B cell (primary cell): Measurements from ENCODE around the gene PRR11. TPM values are rescaled to one million over a fixed set of nuclear protein-coding genes. Genes with fewer than 3 reads are reported as not detected.

ENCODE experiments used
- ATAC-seq: fragments of 200-7000 bp; cut with Tn5 transposase; one replicate; pipeline ENCODE4 v1.10.0; 2021; ENCODE audit warnings: low read depth, mild to moderate bottlenecking, moderate number of reproducible peaks, moderate library complexity
- CTCF ChIA-PET: fragments of 350-600 bp; sonication (Branson Sonifier 250); formaldehyde crosslinking; loops from one replicate; lab custom pipeline; 2021; ENCODE audit warnings: antibody characterized with exemption, inconsistent platforms; lab: Charles Lee
- POLR2A ChIA-PET: fragments of 350-600 bp; sonication (Branson Sonifier 250); formaldehyde crosslinking; loops from one replicate; lab custom pipeline; 2021; ENCODE audit warnings: antibody characterized with exemption; lab: Charles Lee
- DNase-seq: peaks from one replicate; pipeline ENCODE4 v3.0.0; 2013
- H2AFZ ChIP-seq: 2 replicates; pipeline ENCODE4 v1.6.1; 2012; ENCODE audit warnings: mild to moderate bottlenecking, low read depth, low read length; ENCODE audit not compliant: insufficient read depth, poor library complexity, severe bottlenecking
- H3K27ac ChIP-seq, 2 donors: 1 replicate in 1 of 2; 2 replicates in 1 of 2; pipeline ENCODE4 v1.5.1; 2012 to 2013; ENCODE audit warnings: low read length in 2 of 2, mild to moderate bottlenecking in 2 of 2, moderate library complexity in 1 of 2
- H3K27me3 ChIP-seq, 4 experiments: fragments of 200-600 bp in 1 of 4; sonication (generic) in 1 of 4; replicated peaks in 1 of 4; 1 replicate in 2 of 4; 2 replicates in 2 of 4; pipeline versions ENCODE4 v1.6.1 to v1.7.0; 2013 to 2016; ENCODE audit warnings: low read length in 3 of 4, mild to moderate bottlenecking in 2 of 4, mixed read lengths in 1 of 4, moderate library complexity in 1 of 4; ENCODE audit not compliant: insufficient read depth in 4 of 4, control insufficient read depth in 3 of 4; ENCODE audit errors: control extremely low read depth in 1 of 4
- H3K36me3 ChIP-seq, 2 experiments: replicated peaks in 1 of 2; 1 replicate in 1 of 2; 2 replicates in 1 of 2; pipeline versions ENCODE4 v1.6.1 to v1.7.1; 2013; ENCODE audit warnings: low read length in 1 of 2; ENCODE audit not compliant: insufficient read depth in 2 of 2, control insufficient read depth in 1 of 2; ENCODE audit errors: control extremely low read depth in 1 of 2, extremely low read depth in 1 of 2
- H3K4me1 ChIP-seq, 2 donors: fragments of 200-600 bp in 1 of 2; sonication (generic) in 1 of 2; 1 replicate in 1 of 2; 2 replicates in 1 of 2; pipeline versions ENCODE4 v1.5.1 to v1.6.1; 2013 to 2017; ENCODE audit warnings: low read length in 2 of 2; ENCODE audit not compliant: control insufficient read depth in 2 of 2, insufficient read depth in 2 of 2
- H3K4me2 ChIP-seq: replicated peaks from 2 replicates; pipeline ENCODE3; 2012; ENCODE audit warnings: mild to moderate bottlenecking, low read depth, low read length; ENCODE audit not compliant: poor library complexity, severe bottlenecking
- H3K4me3 ChIP-seq, 5 experiments: fragments of 200-600 bp in 1 of 5; sonication (generic) in 1 of 5; 1 replicate in 3 of 5; 2 replicates in 2 of 5; pipeline versions ENCODE4 v1.5.1 to v1.7.0; 2011 to 2016; ENCODE audit warnings: low read length in 4 of 5, mild to moderate bottlenecking in 4 of 5, low read depth in 2 of 5, control low read depth in 1 of 5, moderate library complexity in 1 of 5; ENCODE audit not compliant: insufficient read depth in 1 of 5; ENCODE audit errors: control extremely low read depth in 1 of 5, extremely low read depth in 1 of 5
- H3K79me2 ChIP-seq: fragments of 200-600 bp; sonication (generic); one replicate; pipeline ENCODE4 v1.6.0; 2016; ENCODE audit warnings: low read length; ENCODE audit not compliant: control insufficient read depth, insufficient read depth
- H3K9ac ChIP-seq: fragments of 200-600 bp; sonication (generic); 2 replicates; pipeline ENCODE4 v1.6.1; 2017; ENCODE audit warnings: mild to moderate bottlenecking, low read length, moderate library complexity
- H3K9me3 ChIP-seq, 3 donors: one replicate each; pipeline versions ENCODE4 v1.6.1 to v1.7.1; 2013; ENCODE audit warnings: low read length in 2 of 3; ENCODE audit not compliant: control insufficient read depth in 2 of 3, insufficient read depth in 1 of 3; ENCODE audit errors: control extremely low read depth in 1 of 3
- H4K20me1 ChIP-seq: 2 replicates; pipeline ENCODE4 v1.6.0; 2012; ENCODE audit warnings: mild to moderate bottlenecking, low read length; ENCODE audit not compliant: insufficient read depth, control insufficient read depth, poor library complexity, severe bottlenecking
- H3K27ac Mint-ChIP-seq: one replicate; pipeline ENCODE4 v1.8.0; 2021; ENCODE audit warnings: mixed read lengths
- H3K27me3 Mint-ChIP-seq: one replicate; pipeline ENCODE4 v1.8.0; 2021; ENCODE audit warnings: mixed read lengths
- H3K4me1 Mint-ChIP-seq: one replicate; pipeline ENCODE4 v1.8.0; 2021; ENCODE audit warnings: mixed read lengths
- H3K4me3 Mint-ChIP-seq: one replicate; pipeline ENCODE4 v1.8.0; 2021; ENCODE audit warnings: mixed read lengths
- H3K9me3 Mint-ChIP-seq: one replicate; pipeline ENCODE4 v1.8.0; 2022; ENCODE audit warnings: mixed read lengths; ENCODE audit not compliant: insufficient read depth
- CTCF ChIP-seq: fragments of 200-600 bp; IDR thresholded peaks from one replicate; pipeline ENCODE4 v1.8.0; 2022; ENCODE audit warnings: antibody characterized with exemption, mild to moderate bottlenecking
- EZH2 ChIP-seq: IDR thresholded peaks from 2 replicates; pipeline ENCODE4 v1.6.1; 2012; ENCODE audit warnings: borderline replicate concordance, low read depth, mild to moderate bottlenecking, moderate library complexity, low read length; ENCODE audit not compliant: insufficient read depth, poor library complexity, severe bottlenecking
- WGBS: methylation state at CpG from one replicate; pipeline ENCODE4 v1.1.5; 2013; ENCODE audit warnings: missing lambda C conversion rate; ENCODE audit not compliant: insufficient coverage; 5-methylcytosine and 5-hydroxymethylcytosine counted together
- intact Hi-C: fragments of 100-400 bp; cut with micrococcal nuclease; formaldehyde crosslinking; loops from one replicate; pipeline ENCODE4 v1.10.0; 2022
- polyA plus RNA-seq: library from polyadenylated mRNA; depleted of rRNA; stranded (reverse); fragments of >200 nt; gene quantifications from 2 replicates; pipeline ENCODE4 v1.2.3, GENCODE V29; 2012
- total RNA-seq, 2 donors: library from RNA; stranded (reverse); fragments of 120-200 nt in 1 of 2; gene quantifications; 1 replicate in 1 of 2; 2 replicates in 1 of 2; pipeline versions ENCODE4 v1.2.3 to v1.2.4, GENCODE V29; 2013 to 2022

Gene PRR11
- total and polyA plus RNA-seq, 2 donors (not counting 1 experiment from before 2014, with no cell fraction given): 1.2 to 1.5 TPM

DNA sequence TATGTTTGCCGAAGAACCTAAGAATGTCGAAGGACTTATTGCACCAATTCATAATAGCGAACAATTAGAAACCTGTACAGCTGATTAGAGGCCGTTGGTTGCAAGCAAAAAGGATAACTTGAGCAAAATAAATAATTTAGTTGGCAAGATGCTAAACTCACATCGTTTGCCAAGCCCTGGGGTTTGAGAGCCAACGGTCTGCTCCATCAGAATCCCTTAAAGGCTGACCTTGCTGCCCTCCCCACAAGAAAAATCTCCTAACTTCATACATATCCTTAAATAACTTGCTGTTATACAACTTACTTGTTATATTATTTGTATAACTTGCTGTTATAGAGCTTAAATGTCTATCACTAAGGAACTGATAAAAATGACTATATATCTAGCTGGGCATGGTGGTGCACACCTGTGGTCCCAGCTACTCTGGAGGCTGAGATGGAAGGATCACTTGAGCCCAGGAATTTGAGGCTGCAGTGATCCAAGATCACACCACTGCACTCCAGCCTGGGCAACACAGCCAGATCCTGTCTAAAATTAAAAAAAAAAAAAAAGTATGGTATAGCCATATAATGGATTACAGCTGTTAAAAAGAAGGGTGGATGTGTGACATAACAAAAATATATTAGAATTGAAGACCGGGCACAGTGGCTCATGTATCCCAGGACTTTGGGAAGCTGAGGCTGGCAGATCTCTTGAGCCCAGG is 47.0 kb upstream of the PRR11 start:
- no peak overlapping the region for H3K4me2 ChIP-seq
- Mint-ChIP-seq H3K9me3 (no peaks in the 10 kb centered on the region), H3K27ac (no peak overlapping the region), H3K4me3 (no peak overlapping the region), H3K4me1 (peaks cover 27% of the 10 kb centered on the region), H3K27me3 (no peaks in the 10 kb centered on the region)
- H2AFZ ChIP-seq: no peak overlapping the region
- H3K4me1 ChIP-seq: peaks cover 11 to 12% of the 10 kb centered on the region in 2 donors
- CTCF ChIA-PET: no interaction called here
- intact Hi-C loops: loop anchor here (5.0 to 10.0 kb wide), 3 partner anchors 104 to 1854 kb away; partner anchors contain the start of genes MSI2, SMG8 and SRSF1
- POLR2A ChIA-PET: interaction anchor here (0.5 to 0.7 kb wide), 2 partner anchors 69 to 475 kb away, joined by 3 to 4 read pairs; no protein-coding TSS in a partner anchor
- H3K27ac ChIP-seq: no peak overlapping the region
- WGBS: no CpG with 5 or more reads among the region's 7 CpGs
- peaks cover 22% of the 10 kb centered on the region for H3K79me2 ChIP-seq
- DNase-seq (no peak), ATAC-seq (no peak)
- H3K27me3 ChIP-seq: no peaks in the 10 kb centered on the region
- no peaks in the 10 kb centered on the region for H4K20me1 ChIP-seq
- H3K4me3 ChIP-seq: no peak overlapping the region
- no peak for TF ChIP-seq CTCF
- no peak for TF ChIP-seq EZH2
- no peak overlapping the region for H3K9ac ChIP-seq
- H3K9me3 ChIP-seq: no peaks in the 10 kb centered on the region
- H3K36me3 ChIP-seq: peaks cover 0 to 4% of the 10 kb centered on the region in 2 experiments

DNA sequence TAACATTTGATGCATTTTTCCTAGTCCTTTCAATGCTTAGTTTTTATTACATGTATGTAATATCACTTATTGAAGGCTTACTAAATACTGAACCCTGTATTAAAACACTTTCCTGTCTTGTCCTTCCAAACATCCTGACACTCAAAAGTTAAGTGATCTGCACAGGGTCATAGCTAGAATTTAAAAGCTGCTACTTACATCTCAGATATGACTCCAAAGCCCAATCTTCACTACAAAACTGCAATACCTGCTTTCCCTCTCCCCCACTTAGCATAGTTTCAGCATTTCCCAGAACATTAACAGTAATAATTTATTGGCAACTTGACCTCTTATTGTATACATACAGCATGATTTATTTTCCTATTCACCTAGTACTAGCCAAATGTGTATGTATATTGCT is 44.6 kb upstream of the PRR11 start:
- H3K4me2 ChIP-seq: no peak overlapping the region
- no peak for ATAC-seq
- intact Hi-C loops: no loop called here
- DNase-seq: no peak
- no peaks in the 10 kb centered on the region for H3K27me3 ChIP-seq
- no peaks in the 10 kb centered on the region for H4K20me1 ChIP-seq
- TF ChIP-seq EZH2 (no peak), CTCF (no peak)
- no peaks in the 10 kb centered on the region for H3K27me3 Mint-ChIP-seq
- H3K4me3 Mint-ChIP-seq: no peak overlapping the region
- H3K4me1 Mint-ChIP-seq: peaks cover 11% of the 10 kb centered on the region
- CTCF ChIA-PET: no interaction called here
- H2AFZ ChIP-seq: no peak overlapping the region
- peaks cover 0 to 6% of the 10 kb centered on the region in 2 experiments for H3K36me3 ChIP-seq
- peaks cover 5% of the 10 kb centered on the region for H3K79me2 ChIP-seq
- POLR2A ChIA-PET: no interaction called here
- no peaks in the 10 kb centered on the region for H3K9me3 ChIP-seq
- H3K27ac ChIP-seq: no peak overlapping the region
- H3K9ac ChIP-seq: no peak overlapping the region
- no peak overlapping the region for H3K27ac Mint-ChIP-seq
- H3K4me1 ChIP-seq: peaks cover 6 to 8% of the 10 kb centered on the region in 2 donors
- H3K4me3 ChIP-seq: no peak overlapping the region
- no peaks in the 10 kb centered on the region for H3K9me3 Mint-ChIP-seq
